NCI-H2107 treated with DMSO at 0.1 percent for 48 hours (cell line): ENCODE data around the gene MTFP1.
A peak's percentile ranks its signal among the peaks of the same experiment; 100 is the strongest.
"Not testable (repeated sequence)": the region's sequence is repeated elsewhere in the genome, so short reads cannot be mapped to it uniquely, and the experiment has no call there.

Experiments
- DNase-seq: peaks from one replicate; lab custom pipeline; 2025; ENCODE audit not compliant: unreplicated experiment; lab: John Stamatoyannopoulos, UW

The MTFP1 gene

DNA sequence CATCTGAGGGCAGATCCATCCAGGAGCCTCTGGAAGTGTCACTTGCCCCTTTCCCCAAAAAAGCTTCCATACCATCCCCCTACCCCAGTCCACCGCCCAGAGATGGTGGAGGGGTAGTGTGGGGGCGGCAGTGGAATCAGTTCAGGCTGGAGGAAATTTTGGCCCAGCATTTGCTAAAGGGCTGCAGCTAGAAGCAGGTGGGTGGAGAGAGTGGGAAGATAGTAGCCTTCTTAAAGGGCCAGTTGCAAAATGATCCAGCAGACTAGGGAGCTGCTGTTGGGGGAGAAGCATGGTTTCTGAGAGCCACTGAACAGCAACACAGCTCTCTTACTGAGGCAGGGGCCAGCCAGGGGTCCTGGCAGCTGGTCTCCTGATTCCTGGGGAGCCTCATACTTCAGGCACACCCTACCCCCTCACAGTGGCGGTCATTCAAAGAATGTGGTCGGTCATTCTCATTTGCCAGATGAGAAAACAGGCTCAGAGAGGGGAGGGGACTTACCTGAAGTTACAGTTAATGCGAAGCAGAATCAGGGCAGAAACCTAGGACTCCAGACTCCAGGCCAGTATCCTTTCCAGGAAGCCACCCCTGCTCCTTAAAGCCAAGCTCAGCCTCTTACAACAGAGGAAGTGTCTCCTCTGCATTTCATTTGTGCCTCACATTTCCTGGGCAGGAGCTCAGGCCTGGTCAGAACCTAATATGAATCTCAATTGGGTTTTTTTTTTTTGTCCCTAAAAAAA, 23.4 kb upstream of the MTFP1 start:
- no peak for DNase-seq

GRCh38 chr22:30402766-30403104, 22.8 kb upstream of the MTFP1 start:
- not testable (repeated sequence) for DNase-seq

- no peak for DNase-seq
Observed at GRCh38 chr22:30404307-30404706, 21.3 kb upstream of the MTFP1 start.

GRCh38 chr22:30405731-30406130, 19.8 kb upstream of the MTFP1 start:
- DNase-seq = no peak

DNA sequence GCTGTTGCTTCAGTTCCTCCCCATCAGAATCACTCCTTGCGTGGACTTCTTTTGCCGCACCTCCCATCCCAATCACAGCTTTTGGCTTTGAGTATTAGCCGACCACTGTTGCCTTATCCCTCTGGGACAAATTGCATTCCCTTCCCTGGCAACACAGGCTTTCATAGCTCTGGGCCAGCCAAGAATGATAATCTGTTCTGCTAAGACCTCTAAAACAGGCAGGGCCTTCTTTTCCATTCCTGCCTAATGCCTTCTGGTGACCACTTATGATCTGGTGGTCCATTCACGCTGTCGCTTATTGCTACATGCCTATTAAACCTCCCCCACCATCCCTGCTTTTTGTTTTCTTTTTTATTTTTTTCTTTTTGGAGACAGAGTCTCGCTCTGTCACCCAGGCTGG, 19.2 kb upstream of the MTFP1 start:
- no peak for DNase-seq

GRCh38 chr22:30408388-30409102, 17.0 kb upstream of the MTFP1 start:
- no peak for DNase-seq

- DNase-seq = no peak
Observed at GRCh38 chr22:30411780-30412179, 13.8 kb upstream of the MTFP1 start.

DNA sequence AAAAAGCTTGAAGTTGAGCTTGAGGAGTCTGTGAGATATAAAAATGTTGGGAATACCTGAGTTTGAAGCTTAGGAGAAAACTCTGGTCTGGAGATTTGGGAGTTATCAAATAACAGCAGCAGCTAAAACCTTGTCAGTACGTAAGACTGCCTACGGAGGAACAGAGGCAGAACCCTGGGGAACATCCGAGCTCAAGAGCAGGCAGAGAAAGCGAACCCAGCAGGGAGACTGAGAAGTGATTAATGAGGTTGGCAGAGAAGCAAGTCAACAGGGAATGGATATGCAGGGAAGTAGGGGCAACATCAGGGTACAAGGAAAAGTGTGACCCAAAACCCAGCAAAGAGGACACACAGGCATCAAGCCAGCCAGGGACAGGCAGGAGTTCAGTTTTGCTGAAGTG, 12.6 kb upstream of the MTFP1 start:
- no peak for DNase-seq

- no peak for DNase-seq
Observed at GRCh38 chr22:30413745-30414524, 11.6 kb upstream of the MTFP1 start.

GRCh38 chr22:30414525-30415047, 11.0 kb upstream of the MTFP1 start:
- DNase-seq = no peak

GRCh38 chr22:30416403-30416802, 9.2 kb upstream of the MTFP1 start:
- no peak for DNase-seq

DNA sequence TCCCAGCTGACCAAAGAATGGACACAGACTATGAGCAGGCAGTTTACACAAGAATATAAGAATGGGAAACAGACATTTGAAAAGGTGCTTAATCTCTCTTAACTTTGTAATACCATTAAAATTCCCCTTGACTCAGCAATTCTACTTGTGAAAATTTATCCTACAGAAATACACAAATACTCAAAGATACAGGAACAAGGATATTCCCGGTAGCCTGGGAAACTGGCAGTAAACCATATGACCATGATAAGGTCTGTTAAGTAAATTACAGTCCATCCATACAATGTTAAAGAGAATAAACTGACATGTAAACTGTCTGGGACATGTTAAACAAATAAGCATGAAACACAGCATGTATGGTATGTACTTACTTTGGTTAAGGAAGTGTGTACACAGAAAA, 8.7 kb upstream of the MTFP1 start:
- no peak for DNase-seq

- DNase-seq = no peak
Observed at GRCh38 chr22:30420347-30421125, 5.0 kb upstream of the MTFP1 start.

- DNase-seq = no peak
Observed at GRCh38 chr22:30421695-30422480, 3.7 kb upstream of the MTFP1 start.

- DNase-seq = no peak
Observed at GRCh38 chr22:30422481-30423300, 2.9 kb upstream of the MTFP1 start.

DNA sequence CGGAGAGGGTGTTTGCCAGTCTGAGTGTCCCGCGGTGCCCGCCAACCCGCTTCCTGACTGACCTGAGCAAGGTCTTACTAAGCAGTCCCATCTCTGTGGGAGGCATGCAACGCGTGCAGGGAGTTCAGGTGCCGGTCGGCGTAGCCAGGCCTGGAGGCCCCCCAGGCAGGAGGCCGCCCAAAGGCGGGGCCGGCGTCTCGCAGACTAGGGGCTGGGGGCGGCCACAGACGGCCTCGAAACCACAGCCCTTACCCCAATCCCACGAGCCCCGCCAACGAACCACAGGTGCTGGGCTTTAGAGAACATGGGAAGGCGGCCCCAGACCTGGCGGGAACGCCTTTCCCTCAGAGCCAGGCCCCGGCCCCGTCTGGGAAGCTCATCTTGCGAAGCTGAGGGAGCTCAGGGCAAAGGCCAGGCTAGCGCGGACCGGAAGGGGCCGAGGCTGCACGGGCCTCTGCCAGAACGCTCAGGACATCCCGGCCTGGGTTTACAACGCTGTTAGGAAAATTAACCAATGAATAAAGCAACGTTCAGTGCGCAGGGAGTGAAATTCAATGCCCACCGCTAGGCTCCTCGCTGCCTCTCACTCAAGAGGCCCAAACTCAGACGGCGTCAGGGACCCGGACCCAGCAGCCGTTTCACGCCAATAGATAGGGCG, 2.1 kb upstream of the MTFP1 start:
- DNase-seq = no peak

DNA sequence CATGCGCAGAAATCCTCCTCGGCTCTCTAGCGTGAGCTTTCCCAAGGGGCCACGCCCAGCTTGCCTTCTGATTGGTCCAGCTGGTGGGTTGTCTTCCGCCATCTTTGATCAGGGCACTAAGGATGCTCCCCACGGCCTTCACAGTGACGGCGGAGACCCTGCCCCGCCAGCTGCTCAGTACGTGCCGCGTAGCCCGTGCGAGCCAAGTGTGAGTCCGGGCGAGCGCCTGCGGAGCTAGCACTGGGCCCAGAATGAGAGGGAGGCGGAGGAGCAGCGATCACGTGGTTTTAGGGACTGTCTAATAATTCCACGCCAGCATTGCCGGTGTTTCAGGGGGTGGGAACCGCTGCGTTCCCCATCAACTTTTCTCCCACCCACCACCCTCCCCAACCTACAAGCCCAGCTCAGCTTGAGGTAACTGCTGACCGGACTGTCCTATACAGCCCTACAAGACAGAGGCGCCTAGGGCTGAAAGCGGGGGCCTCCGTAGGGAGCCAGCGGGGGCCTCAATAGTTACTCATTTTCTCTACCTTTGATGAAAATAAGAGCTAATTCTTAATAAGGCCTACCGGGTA, 1.5 kb upstream of the MTFP1 start:
- peak; percentile 95 for DNase-seq

DNA sequence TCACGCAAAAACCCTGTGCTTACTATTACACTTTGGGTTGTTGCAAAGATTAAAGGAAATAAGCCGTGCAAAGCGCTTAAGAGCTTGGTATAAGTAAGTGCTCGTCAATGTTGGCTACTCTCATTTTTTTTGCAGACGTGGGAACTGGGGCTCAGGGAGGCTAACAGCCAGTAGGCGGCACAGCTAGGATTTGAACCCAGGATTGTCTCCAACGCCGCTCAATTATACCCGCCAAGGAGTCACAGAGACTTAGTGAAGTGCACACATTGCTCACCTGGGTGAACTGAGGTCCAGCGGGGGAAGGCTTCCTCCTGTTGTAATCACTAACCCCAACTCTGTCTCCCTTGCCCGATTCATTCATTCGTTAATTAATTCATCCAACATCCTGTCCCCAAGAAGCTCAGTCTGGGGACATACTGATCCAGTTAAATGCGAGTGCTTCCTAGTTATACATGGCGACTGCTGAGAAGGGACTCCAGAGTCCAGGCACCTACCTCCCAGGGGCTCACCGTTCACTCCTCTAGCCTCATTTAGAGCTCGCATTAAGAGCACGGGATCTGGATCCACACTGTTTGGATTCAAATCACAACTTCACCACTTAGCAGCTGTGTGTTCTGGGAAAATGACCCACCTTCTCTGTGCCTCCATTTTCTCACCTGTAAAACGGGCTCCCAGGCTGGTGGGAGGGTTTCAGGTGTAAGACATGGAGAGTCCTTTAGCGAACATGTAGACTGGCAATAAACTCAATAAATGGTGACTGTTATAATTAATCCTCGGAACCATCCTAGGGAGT, 838 bp upstream of the MTFP1 start:
- DNase-seq = no peak
